Duodenal mucosa (tissue), 2 donors: ENCODE data around the gene SORCS2.

Experiments
- H3K27ac ChIP-seq: one replicate; pipeline ENCODE4 v1.7.0; 2013; ENCODE audit warnings: low read depth, low read length
- H3K27me3 ChIP-seq, 2 donors: one replicate each; pipeline ENCODE4 v1.7.0; 2013; ENCODE audit warnings: low read length in 2 of 2, control low read depth in 1 of 2; ENCODE audit not compliant: insufficient read depth in 2 of 2, control insufficient read depth in 1 of 2
- H3K36me3 ChIP-seq, 2 donors: one replicate each; pipeline ENCODE4 v1.7.0; 2013; ENCODE audit warnings: low read length in 2 of 2, control low read depth in 1 of 2; ENCODE audit not compliant: insufficient read depth in 2 of 2, control insufficient read depth in 1 of 2
- H3K4me1 ChIP-seq, 2 donors: one replicate each; pipeline ENCODE4 v1.7.0; 2013; ENCODE audit warnings: low read length in 2 of 2, control low read depth in 1 of 2; ENCODE audit not compliant: insufficient read depth in 2 of 2, control insufficient read depth in 1 of 2
- H3K4me3 ChIP-seq, 2 donors: one replicate each; pipeline ENCODE4 v1.7.0; 2013; ENCODE audit warnings: low read length in 2 of 2, low read depth in 1 of 2
- H3K9ac ChIP-seq, 2 donors: one replicate each; pipeline ENCODE4 v1.7.0; 2013; ENCODE audit warnings: low read length in 2 of 2, low read depth in 1 of 2
- H3K9me3 ChIP-seq, 2 donors: one replicate each; pipeline ENCODE4 v1.7.0; 2013; ENCODE audit warnings: low read length in 2 of 2, control low read depth in 1 of 2; ENCODE audit not compliant: control insufficient read depth in 1 of 2

Gene SORCS2

GRCh38 chr4:7170012-7170411 is 22.3 kb upstream of the SORCS2 start:
- Histone ChIP-seq H3K9ac (no peak overlapping the region), H3K27me3 (no peaks in the 10 kb centered on the region), H3K4me3 (no peak overlapping the region)

GRCh38 chr4:7171191-7171900 is 21.0 kb upstream of the SORCS2 start:
- Histone ChIP-seq H3K9me3 (no peaks in the 10 kb centered on the region), H3K4me3 (no peak overlapping the region), H3K27ac (no peak overlapping the region), H3K27me3 (no peaks in the 10 kb centered on the region), H3K36me3 (no peaks in the 10 kb centered on the region), H3K4me1 (peaks cover 4 to 16% of the 10 kb centered on the region in 2 donors), H3K9ac (no peak overlapping the region)

More at GRCh38 chr4:7170012-7170411, 22.3 kb upstream of the SORCS2 start:
- Histone ChIP-seq H3K4me1 (peaks cover 4 to 16% of the 10 kb centered on the region in 2 donors), H3K36me3 (no peaks in the 10 kb centered on the region), H3K9me3 (no peaks in the 10 kb centered on the region), H3K27ac (no peak overlapping the region)

- no peaks in the 10 kb centered on the region for H3K9me3 ChIP-seq
- H3K4me3 ChIP-seq: no peak overlapping the region
- H3K9ac ChIP-seq: no peak overlapping the region
- H3K4me1 ChIP-seq: peaks cover 4 to 5% of the 10 kb centered on the region in 2 donors
- no peaks in the 10 kb centered on the region for H3K27me3 ChIP-seq
- no peaks in the 10 kb centered on the region for H3K36me3 ChIP-seq
- H3K27ac ChIP-seq: no peak overlapping the region
Observed at GRCh38 chr4:7172508-7172907, 19.8 kb upstream of the SORCS2 start.

DNA sequence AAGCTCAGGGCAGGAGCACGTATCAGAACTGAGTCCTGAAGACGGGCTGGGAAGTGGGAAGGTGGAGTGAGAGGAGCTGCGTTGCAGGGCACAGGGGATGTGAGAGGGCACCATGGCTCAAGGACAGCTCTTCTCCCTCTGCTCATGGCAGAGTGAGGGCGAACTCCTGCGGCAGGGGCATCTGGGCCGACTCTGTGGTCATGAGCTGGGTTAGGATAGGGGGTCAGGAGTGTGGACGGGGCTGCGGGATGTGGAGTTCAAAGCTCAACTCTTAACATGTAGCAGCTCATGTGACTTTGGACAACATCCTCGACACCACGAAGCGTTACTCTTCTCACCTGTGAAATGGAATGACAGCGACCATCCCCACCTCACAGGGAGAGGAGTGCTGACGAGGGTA is 19.4 kb upstream of the SORCS2 start:
- no peak overlapping the region for H3K9ac ChIP-seq
- peaks cover under 1% of the 10 kb centered on the region in 2 donors for H3K4me1 ChIP-seq
- H3K27me3 ChIP-seq: no peaks in the 10 kb centered on the region
- no peaks in the 10 kb centered on the region for H3K9me3 ChIP-seq
- no peaks in the 10 kb centered on the region for H3K36me3 ChIP-seq
- no peak overlapping the region for H3K4me3 ChIP-seq
- no peak overlapping the region for H3K27ac ChIP-seq

DNA sequence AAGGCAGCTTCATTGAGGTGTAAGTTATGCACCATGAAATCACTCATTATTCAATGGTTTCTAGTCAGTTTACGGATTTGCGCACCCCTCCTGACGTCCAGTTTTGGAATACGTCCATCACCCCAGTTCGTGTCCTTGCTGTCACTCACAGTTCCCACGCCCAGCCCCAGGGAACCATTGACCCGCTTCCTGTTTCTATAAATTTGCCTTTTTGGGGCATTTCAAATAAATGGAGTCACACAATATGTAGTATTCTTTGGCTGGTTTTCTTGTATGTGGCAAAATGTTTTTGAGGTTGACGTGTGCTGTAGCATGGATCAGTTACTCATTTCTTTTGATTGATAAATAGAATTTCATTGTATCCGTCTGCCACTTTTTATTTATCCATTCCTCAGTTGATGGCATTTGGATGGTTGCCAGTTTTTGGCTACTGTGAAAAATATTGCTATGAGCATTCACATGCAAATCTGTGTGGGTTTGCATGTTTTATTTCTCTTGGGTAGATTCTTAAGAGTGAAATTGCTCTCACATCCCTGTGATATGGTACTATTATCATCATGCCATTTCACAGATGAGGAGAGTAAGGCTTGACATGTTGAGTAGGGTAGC is 18.4 kb upstream of the SORCS2 start:
- Histone ChIP-seq H3K4me3 (no peak overlapping the region), H3K36me3 (no peaks in the 10 kb centered on the region), H3K27ac (no peak overlapping the region), H3K9ac (no peak overlapping the region), H3K9me3 (peaks cover under 1 to 1% of the 10 kb centered on the region in 2 donors), H3K27me3 (no peaks in the 10 kb centered on the region), H3K4me1 (no peaks in the 10 kb centered on the region)

DNA sequence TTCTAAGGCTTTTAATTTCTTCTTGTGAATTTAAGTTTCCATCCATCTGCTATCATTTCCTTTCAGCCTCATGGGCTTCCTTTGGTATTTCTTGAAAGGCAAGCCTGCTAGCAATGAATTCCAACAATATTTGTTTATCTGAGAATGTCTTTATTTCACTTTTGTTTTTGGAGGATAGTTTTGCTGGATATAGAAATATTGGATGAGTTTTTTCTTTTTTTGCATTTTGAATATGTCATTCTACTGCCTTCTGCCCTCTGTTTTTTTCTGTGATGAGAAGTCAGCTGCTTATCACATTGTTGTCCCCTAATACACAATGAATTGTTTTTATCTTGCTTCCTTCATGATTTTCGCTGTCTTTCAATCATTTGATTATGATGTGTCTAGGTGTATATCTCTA is 13.2 kb upstream of the SORCS2 start:
- Histone ChIP-seq H3K4me1 (no peaks in the 10 kb centered on the region), H3K27ac (no peak overlapping the region), H3K4me3 (no peak overlapping the region), H3K36me3 (no peaks in the 10 kb centered on the region), H3K27me3 (no peaks in the 10 kb centered on the region), H3K9ac (no peak overlapping the region), H3K9me3 (peaks cover 5 to 8% of the 10 kb centered on the region in 2 donors)

- H3K36me3 ChIP-seq: no peaks in the 10 kb centered on the region
- no peaks in the 10 kb centered on the region for H3K27me3 ChIP-seq
- no peak overlapping the region for H3K9ac ChIP-seq
- H3K4me3 ChIP-seq: no peak overlapping the region
- H3K4me1 ChIP-seq: no peaks in the 10 kb centered on the region
- no peak overlapping the region for H3K27ac ChIP-seq
- peaks cover 5 to 8% of the 10 kb centered on the region in 2 donors for H3K9me3 ChIP-seq
Observed at GRCh38 chr4:7180938-7181337, 11.4 kb upstream of the SORCS2 start.

DNA sequence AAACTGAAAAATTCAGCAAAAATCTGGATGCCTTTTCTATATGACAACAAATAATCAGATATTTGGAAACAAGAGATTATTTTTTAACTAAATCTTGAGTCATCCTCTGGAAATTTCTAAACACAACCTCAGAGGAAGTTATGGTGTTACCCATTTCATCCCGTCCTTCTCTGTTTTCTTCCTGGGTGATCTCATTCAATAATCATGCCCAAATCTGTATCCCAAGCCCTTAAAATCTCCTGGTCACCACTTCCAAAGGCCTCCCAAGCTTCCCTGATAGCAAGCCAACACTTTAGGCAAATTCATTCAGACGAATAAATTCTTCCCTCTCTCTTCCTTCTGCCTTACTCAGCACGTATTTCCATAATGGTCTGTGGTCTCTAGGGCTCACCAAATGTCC is 9.7 kb upstream of the SORCS2 start:
- peaks cover 10 to 11% of the 10 kb centered on the region in 2 donors for H3K27me3 ChIP-seq
- peaks cover 5 to 8% of the 10 kb centered on the region in 2 donors for H3K9me3 ChIP-seq
- H3K27ac ChIP-seq: no peak overlapping the region
- no peak overlapping the region for H3K9ac ChIP-seq
- no peaks in the 10 kb centered on the region for H3K36me3 ChIP-seq
- H3K4me3 ChIP-seq: no peak overlapping the region
- no peaks in the 10 kb centered on the region for H3K4me1 ChIP-seq

GRCh38 chr4:7183161-7183560 is 9.2 kb upstream of the SORCS2 start:
- no peaks in the 10 kb centered on the region for H3K36me3 ChIP-seq
- H3K4me3 ChIP-seq: no peak overlapping the region
- H3K9ac ChIP-seq: no peak overlapping the region
- peaks cover 5 to 8% of the 10 kb centered on the region in 2 donors for H3K9me3 ChIP-seq
- no peaks in the 10 kb centered on the region for H3K4me1 ChIP-seq
- H3K27me3 ChIP-seq: peaks cover 13 to 17% of the 10 kb centered on the region in 2 donors
- no peak overlapping the region for H3K27ac ChIP-seq

- H3K36me3 ChIP-seq: no peaks in the 10 kb centered on the region
- no peak overlapping the region for H3K27ac ChIP-seq
- peaks cover 21 to 25% of the 10 kb centered on the region in 2 donors for H3K27me3 ChIP-seq
- H3K9me3 ChIP-seq: peaks cover 4 to 7% of the 10 kb centered on the region in 2 donors
- no peak overlapping the region for H3K9ac ChIP-seq
- H3K4me1 ChIP-seq: no peaks in the 10 kb centered on the region
- H3K4me3 ChIP-seq: no peak overlapping the region
Observed at GRCh38 chr4:7183780-7184460, 8.4 kb upstream of the SORCS2 start.
